ENCODE results near the gene PPP1R36. TPM values are rescaled to one million over a fixed set of nuclear protein-coding genes. Genes with fewer than 3 reads are reported as not detected.
A peak's percentile ranks its signal among the peaks of the same experiment; 100 is the strongest.

PPP1R36 gene
- total and polyA plus RNA-seq, 2 of the 4 experiments (the other 2 are of a cell fraction): 0.15 to 0.54 TPM

DNA sequence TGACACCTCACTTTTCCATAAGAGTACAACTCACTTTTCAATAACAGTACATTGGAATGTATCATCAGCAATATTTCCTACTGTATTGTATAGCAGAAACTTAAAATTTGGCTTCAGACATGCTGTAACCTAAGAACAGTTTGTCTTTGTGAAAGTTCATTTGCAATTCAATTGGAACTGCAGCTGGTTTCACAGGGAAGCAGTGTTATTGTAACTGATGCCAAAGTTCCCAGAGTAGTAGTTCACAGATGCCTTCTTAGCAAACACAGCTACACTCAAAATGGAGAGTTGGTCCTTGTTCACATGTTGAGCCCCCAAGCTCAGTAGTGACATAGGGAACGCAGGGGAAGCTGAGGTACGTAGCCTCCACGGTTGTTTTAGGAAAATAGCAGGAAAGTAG is 23.3 kb downstream of the PPP1R36 start:
- Histone ChIP-seq H3K4me2 (ENCODE audit: low read depth, low read length) (no peak overlapping the region), H3K9ac (ENCODE audit: low read depth, low read length) (no peak overlapping the region), H3K4ac (ENCODE audit: low read depth, low read length) (peak overlapping the region; percentile 58; the same call in 1 of the 2 replicates), H3K14ac (replicated peaks; ENCODE audit: low read depth, low read length) (no peak overlapping the region), H2BK20ac (ENCODE audit: low read depth, low read length) (no peak overlapping the region), H2BK5ac (ENCODE audit: low read depth, low read length, poor library complexity, severe bottlenecking) (no peak overlapping the region), H2BK15ac (ENCODE audit: low read depth, low read length) (peak overlapping the region; percentile 58; the same call in 1 of the 3 replicates), H3K36me3 (ENCODE audit: control insufficient read depth, insufficient read depth, low read length) (no peaks in the 10 kb centered on the region), H3K79me1 (ENCODE audit: low read depth in 1 of 2, low read length in 2 of 2) (no peaks in the 10 kb centered on the region), H4K5ac (ENCODE audit: low read depth, low read length) (no peak overlapping the region), H3K27ac (ENCODE audit: insufficient read depth, low read length) (no peak overlapping the region), H2BK120ac (ENCODE audit: low read depth, low read length) (peak overlapping the region; percentile 57; the same call in 1 of the 2 replicates), H4K8ac (ENCODE audit: low read depth in 2 of 2, low read length in 2 of 2) (no peak overlapping the region), H3K9me1 (ENCODE audit: insufficient read depth, low read length) (no peaks in the 10 kb centered on the region; the same call in 1 of the 2 replicates), H3K23ac (ENCODE audit: low read depth, low read length) (no peak overlapping the region), H3K27me3 (ENCODE audit: control insufficient read depth, insufficient read depth, low read length) (no peaks in the 10 kb centered on the region), H2AK9ac (replicated peaks; ENCODE audit: low read depth, low read length, poor library complexity) (no peak overlapping the region), H3K9me3 (ENCODE audit: control insufficient read depth, insufficient read depth, low read length) (no peaks in the 10 kb centered on the region), H2AK5ac (ENCODE audit: low read depth, low read length) (peak overlapping the region; percentile 58; the same call in 1 of the 2 replicates), H4K91ac (ENCODE audit: insufficient read depth, low read depth, low read length) (no peak overlapping the region), H4K20me1 (ENCODE audit: insufficient read depth, low read length) (no peaks in the 10 kb centered on the region), H3K4me3 (ENCODE audit: insufficient read depth, low read depth, low read length) (no peak overlapping the region), H3K4me1 (ENCODE audit: control insufficient read depth, insufficient read depth, low read length) (peaks cover 3% of the 10 kb centered on the region; the same call in 1 of the 2 replicates), H3K56ac (ENCODE audit: extremely low read depth, insufficient read depth, low read length) (no peak overlapping the region), H3K18ac (ENCODE audit: low read depth, low read length) (no peak overlapping the region), H2AFZ (replicated peaks; ENCODE audit: low read length, poor library complexity) (peak overlapping the region; percentile 67)
- POLR2A ChIA-PET (ENCODE audit: unreplicated experiment): no interaction called here
- dilution Hi-C loops (cut with HindIII; ENCODE audit: low sequenced_read_pairs, unreplicated experiment) (no loop called here), intact Hi-C loops (cut with micrococcal nuclease) (loop anchor here (5.0 kb wide), 1 partner anchor 39 kb away; no protein-coding TSS in a partner anchor), in situ Hi-C loops (cut with MboI; ENCODE audit: low sequenced_read_pairs) (no loop called here)
- no TSS peak for BruUV-seq (replicated peaks)
- peak; percentile 61 for ATAC-seq (ENCODE audit: low read depth)
- WGBS, 2 experiments (ENCODE audit: extremely low coverage in 2 of 2, insufficient read length in 1 of 2): no CpG with 5 or more reads among the region's 3 CpGs
- no peak for TF ChIP-seq BHLHE40 (IDR thresholded peaks at IDR 0.05; ENCODE audit: low read depth, low read length)
- no peak for TF ChIP-seq NFE2L2 (IDR thresholded peaks at IDR 0.05; ENCODE audit: low read depth, low read length)
- no peak for TF ChIP-seq MXI1 (IDR thresholded peaks at IDR 0.05; ENCODE audit: borderline replicate concordance, low read depth, low read length)
- TF ChIP-seq, protein P1, sequence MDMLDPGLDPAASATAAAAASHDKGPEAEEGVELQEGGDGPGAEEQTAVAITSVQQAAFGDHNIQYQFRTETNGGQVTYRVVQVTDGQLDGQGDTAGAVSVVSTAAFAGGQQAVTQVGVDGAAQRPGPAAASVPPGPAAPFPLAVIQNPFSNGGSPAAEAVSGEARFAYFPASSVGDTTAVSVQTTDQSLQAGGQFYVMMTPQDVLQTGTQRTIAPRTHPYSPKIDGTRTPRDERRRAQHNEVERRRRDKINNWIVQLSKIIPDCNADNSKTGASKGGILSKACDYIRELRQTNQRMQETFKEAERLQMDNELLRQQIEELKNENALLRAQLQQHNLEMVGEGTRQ (IDR thresholded peaks at IDR 0.05; ENCODE audit: low read depth, low read length): no peak
- no peak for TF ChIP-seq MAZ (IDR thresholded peaks at IDR 0.05; ENCODE audit: borderline replicate concordance, low read depth, low read length)
- no peak for TF ChIP-seq MAFK (IDR thresholded peaks at IDR 0.05; ENCODE audit: low read depth, low read length)
- TF ChIP-seq SMC3 (IDR thresholded peaks at IDR 0.05; ENCODE audit: low read depth, low read length): no peak
- TF ChIP-seq CHD1 (IDR thresholded peaks at IDR 0.05; ENCODE audit: low read depth, low read length): no peak
- TF ChIP-seq RFX5 (IDR thresholded peaks at IDR 0.05; ENCODE audit: low read depth, low read length): no peak
- no peak for TF ChIP-seq FOS (IDR thresholded peaks at IDR 0.05; ENCODE audit: low read depth, low read length)
- TF ChIP-seq, protein P2, sequence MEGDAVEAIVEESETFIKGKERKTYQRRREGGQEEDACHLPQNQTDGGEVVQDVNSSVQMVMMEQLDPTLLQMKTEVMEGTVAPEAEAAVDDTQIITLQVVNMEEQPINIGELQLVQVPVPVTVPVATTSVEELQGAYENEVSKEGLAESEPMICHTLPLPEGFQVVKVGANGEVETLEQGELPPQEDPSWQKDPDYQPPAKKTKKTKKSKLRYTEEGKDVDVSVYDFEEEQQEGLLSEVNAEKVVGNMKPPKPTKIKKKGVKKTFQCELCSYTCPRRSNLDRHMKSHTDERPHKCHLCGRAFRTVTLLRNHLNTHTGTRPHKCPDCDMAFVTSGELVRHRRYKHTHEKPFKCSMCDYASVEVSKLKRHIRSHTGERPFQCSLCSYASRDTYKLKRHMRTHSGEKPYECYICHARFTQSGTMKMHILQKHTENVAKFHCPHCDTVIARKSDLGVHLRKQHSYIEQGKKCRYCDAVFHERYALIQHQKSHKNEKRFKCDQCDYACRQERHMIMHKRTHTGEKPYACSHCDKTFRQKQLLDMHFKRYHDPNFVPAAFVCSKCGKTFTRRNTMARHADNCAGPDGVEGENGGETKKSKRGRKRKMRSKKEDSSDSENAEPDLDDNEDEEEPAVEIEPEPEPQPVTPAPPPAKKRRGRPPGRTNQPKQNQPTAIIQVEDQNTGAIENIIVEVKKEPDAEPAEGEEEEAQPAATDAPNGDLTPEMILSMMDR (conservative IDR thresholded peaks at IDR 0.05; ENCODE audit: low read depth, low read length): no peak
- TF ChIP-seq, protein P3, sequence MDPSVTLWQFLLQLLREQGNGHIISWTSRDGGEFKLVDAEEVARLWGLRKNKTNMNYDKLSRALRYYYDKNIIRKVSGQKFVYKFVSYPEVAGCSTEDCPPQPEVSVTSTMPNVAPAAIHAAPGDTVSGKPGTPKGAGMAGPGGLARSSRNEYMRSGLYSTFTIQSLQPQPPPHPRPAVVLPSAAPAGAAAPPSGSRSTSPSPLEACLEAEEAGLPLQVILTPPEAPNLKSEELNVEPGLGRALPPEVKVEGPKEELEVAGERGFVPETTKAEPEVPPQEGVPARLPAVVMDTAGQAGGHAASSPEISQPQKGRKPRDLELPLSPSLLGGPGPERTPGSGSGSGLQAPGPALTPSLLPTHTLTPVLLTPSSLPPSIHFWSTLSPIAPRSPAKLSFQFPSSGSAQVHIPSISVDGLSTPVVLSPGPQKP (IDR thresholded peaks at IDR 0.05; ENCODE audit: borderline replicate concordance, low read depth, low read length): no peak
- no peak for TF ChIP-seq POLR2A (IDR thresholded peaks at IDR 0.05; ENCODE audit: low read depth, low read length)
- no peak for TF ChIP-seq RAD21 (IDR thresholded peaks at IDR 0.05; ENCODE audit: low read length)
- TF ChIP-seq RCOR1 (IDR thresholded peaks at IDR 0.05; ENCODE audit: insufficient replicate concordance, low read length): no peak
- no peak for TF ChIP-seq CEBPB (IDR thresholded peaks at IDR 0.05; ENCODE audit: low read depth, low read length)
- DNase-seq: peak; percentile 65
- CTCF ChIA-PET: no interaction called here
